ENCODE data around the gene ARFGAP3. TPM values are rescaled to one million over a fixed set of nuclear protein-coding genes. Genes with fewer than 3 reads are reported as not detected.

The ARFGAP3 gene
- total RNA-seq, 2 donors from 2014 or later, result 20.5 to 36.9 TPM

GRCh38 chr22:42856179-42856864 is 751 bp downstream of the ARFGAP3 start:
- WGBS, 2 experiments (ENCODE audit: insufficient coverage in 1 of 2, insufficient read length in 1 of 2), result 0 to 3% methylated on average over 8 to 44 of the region's 44 CpGs
- no peaks in the 10 kb centered on the region for H3K36me3 ChIP-seq (ENCODE audit: control insufficient read depth, insufficient read depth, low read length)
- peaks cover 14% of the 10 kb centered on the region for H3K27me3 Mint-ChIP-seq (ENCODE audit: insufficient read depth)
- H3K27ac Mint-ChIP-seq, result peak overlapping the region; percentile 92
- DNase-seq, result no peak
- peak overlapping the region; percentile 26 for H3K27ac ChIP-seq (ENCODE audit: low read depth, low read length)
- H3K9me3 Mint-ChIP-seq, result peaks cover 2% of the 10 kb centered on the region
- H3K4me3 ChIP-seq (ENCODE audit: low read length), result peak overlapping the region; percentile 96
- TF ChIP-seq, protein P1, sequence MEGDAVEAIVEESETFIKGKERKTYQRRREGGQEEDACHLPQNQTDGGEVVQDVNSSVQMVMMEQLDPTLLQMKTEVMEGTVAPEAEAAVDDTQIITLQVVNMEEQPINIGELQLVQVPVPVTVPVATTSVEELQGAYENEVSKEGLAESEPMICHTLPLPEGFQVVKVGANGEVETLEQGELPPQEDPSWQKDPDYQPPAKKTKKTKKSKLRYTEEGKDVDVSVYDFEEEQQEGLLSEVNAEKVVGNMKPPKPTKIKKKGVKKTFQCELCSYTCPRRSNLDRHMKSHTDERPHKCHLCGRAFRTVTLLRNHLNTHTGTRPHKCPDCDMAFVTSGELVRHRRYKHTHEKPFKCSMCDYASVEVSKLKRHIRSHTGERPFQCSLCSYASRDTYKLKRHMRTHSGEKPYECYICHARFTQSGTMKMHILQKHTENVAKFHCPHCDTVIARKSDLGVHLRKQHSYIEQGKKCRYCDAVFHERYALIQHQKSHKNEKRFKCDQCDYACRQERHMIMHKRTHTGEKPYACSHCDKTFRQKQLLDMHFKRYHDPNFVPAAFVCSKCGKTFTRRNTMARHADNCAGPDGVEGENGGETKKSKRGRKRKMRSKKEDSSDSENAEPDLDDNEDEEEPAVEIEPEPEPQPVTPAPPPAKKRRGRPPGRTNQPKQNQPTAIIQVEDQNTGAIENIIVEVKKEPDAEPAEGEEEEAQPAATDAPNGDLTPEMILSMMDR (conservative IDR thresholded peaks at IDR 0.05), result no peak
- peak overlapping the region; percentile 79 for H3K4me3 Mint-ChIP-seq
- peaks cover 3% of the 10 kb centered on the region for H3K4me1 Mint-ChIP-seq
- H3K4me1 ChIP-seq (ENCODE audit: control insufficient read depth, insufficient read depth, low read length), result no peaks in the 10 kb centered on the region
- no peaks in the 10 kb centered on the region for H3K27me3 ChIP-seq (ENCODE audit: control insufficient read depth, insufficient read depth, low read length, poor library complexity, severe bottlenecking)
- no peaks in the 10 kb centered on the region for H3K36me3 Mint-ChIP-seq (ENCODE audit: low read depth)
- peak overlapping the region; percentile 88 for H3K9ac ChIP-seq (ENCODE audit: extremely low read depth, low read length, poor library complexity, severe bottlenecking)
- H3K9me3 ChIP-seq (ENCODE audit: control insufficient read depth, low read length), result no peaks in the 10 kb centered on the region

- peak overlapping the region; percentile 79 for H3K4me3 Mint-ChIP-seq
- Histone ChIP-seq H3K9ac (ENCODE audit: extremely low read depth, low read length, poor library complexity, severe bottlenecking) (peak overlapping the region; percentile 88), H3K27ac (ENCODE audit: low read depth, low read length) (no peak overlapping the region), H3K4me1 (ENCODE audit: control insufficient read depth, insufficient read depth, low read length) (no peaks in the 10 kb centered on the region), H3K9me3 (ENCODE audit: control insufficient read depth, low read length) (no peaks in the 10 kb centered on the region), H3K36me3 (ENCODE audit: control insufficient read depth, insufficient read depth, low read length) (no peaks in the 10 kb centered on the region), H3K4me3 (ENCODE audit: low read length) (peak overlapping the region; percentile 96), H3K27me3 (ENCODE audit: control insufficient read depth, insufficient read depth, low read length, poor library complexity, severe bottlenecking) (no peaks in the 10 kb centered on the region)
- TF ChIP-seq, protein P1 (conservative IDR thresholded peaks at IDR 0.05), result no peak
- H3K27me3 Mint-ChIP-seq (ENCODE audit: insufficient read depth), result peaks cover 14% of the 10 kb centered on the region
- WGBS, 2 experiments (ENCODE audit: insufficient coverage in 1 of 2, insufficient read length in 1 of 2), result 72 to 83% methylated on average over 1 to 2 of the region's 4 CpGs
- no peak for DNase-seq
- peaks cover 2% of the 10 kb centered on the region for H3K9me3 Mint-ChIP-seq
- no peaks in the 10 kb centered on the region for H3K36me3 Mint-ChIP-seq (ENCODE audit: low read depth)
- H3K4me1 Mint-ChIP-seq, result peaks cover 3% of the 10 kb centered on the region
- H3K27ac Mint-ChIP-seq, result peak overlapping the region; percentile 92
Measured at GRCh38 chr22:42855721-42856120, 1.4 kb downstream of the ARFGAP3 start.

DNA sequence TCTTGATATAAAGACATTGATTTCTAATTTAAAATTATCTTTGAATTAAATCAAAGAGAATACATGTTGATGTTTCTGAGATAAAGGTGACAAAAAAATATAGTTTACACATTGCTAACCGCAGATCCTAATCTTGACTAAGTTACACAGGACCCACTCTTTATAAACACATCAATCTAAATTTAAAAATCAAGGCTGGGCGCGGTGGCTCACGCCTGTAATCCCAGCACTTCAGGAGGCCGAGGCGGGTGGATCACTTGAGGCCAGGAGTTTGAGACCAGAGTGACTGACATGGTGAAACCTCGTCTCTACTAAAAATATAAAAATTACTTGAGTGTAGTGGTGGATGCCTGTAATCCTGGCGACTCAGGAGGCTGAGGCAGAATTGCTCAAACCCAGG is 1.9 kb downstream of the ARFGAP3 start:
- Mint-ChIP-seq H3K9me3 (peaks cover 2% of the 10 kb centered on the region), H3K4me1 (peaks cover 3% of the 10 kb centered on the region), H3K4me3 (peak overlapping the region; percentile 79), H3K27me3 (ENCODE audit: insufficient read depth) (peaks cover 14% of the 10 kb centered on the region), H3K27ac (no peak overlapping the region), H3K36me3 (ENCODE audit: low read depth) (no peaks in the 10 kb centered on the region)
- no peak overlapping the region for H3K27ac ChIP-seq (ENCODE audit: low read depth, low read length)
- no peaks in the 10 kb centered on the region for H3K9me3 ChIP-seq (ENCODE audit: control insufficient read depth, low read length)
- no peaks in the 10 kb centered on the region for H3K4me1 ChIP-seq (ENCODE audit: control insufficient read depth, insufficient read depth, low read length)
- no peaks in the 10 kb centered on the region for H3K27me3 ChIP-seq (ENCODE audit: control insufficient read depth, insufficient read depth, low read length, poor library complexity, severe bottlenecking)
- 93 to 96% methylated on average over 7 of the region's 8 CpGs for WGBS, 2 experiments (ENCODE audit: insufficient coverage in 1 of 2, insufficient read length in 1 of 2)
- TF ChIP-seq, protein P1 (conservative IDR thresholded peaks at IDR 0.05), result no peak
- no peaks in the 10 kb centered on the region for H3K36me3 ChIP-seq (ENCODE audit: control insufficient read depth, insufficient read depth, low read length)
- DNase-seq, result no peak
- H3K4me3 ChIP-seq (ENCODE audit: low read length), result no peak overlapping the region
- H3K9ac ChIP-seq (ENCODE audit: extremely low read depth, low read length, poor library complexity, severe bottlenecking), result no peak overlapping the region

Measured in endodermal cell (in vitro differentiated cells).